Tibial nerve (tissue), 4 donors: Measurements from ENCODE around the gene PRKAB1.

ENCODE experiments used
- EP300 ChIP-seq, 2 donors: sonication (generic); formaldehyde crosslinking; IDR thresholded peaks; one replicate each; pipeline ENCODE4 v1.6.1; 2017; ENCODE audit warnings: antibody characterized with exemption in 2 of 2, mild to moderate bottlenecking in 1 of 2
- POLR2A ChIP-seq, 2 donors: fragments of 450-650 bp; IDR thresholded peaks; one replicate each; pipeline ENCODE4 v1.6.1; 2017; ENCODE audit warnings: antibody characterized with exemption in 2 of 2, mild to moderate bottlenecking in 2 of 2, moderate library complexity in 2 of 2
- TF ChIP-seq, protein P1 (sequence below), 5 experiments: fragments of 200-600 bp in 3 of 5; fragments of 450-650 bp in 2 of 5; sonication (generic) in 3 of 5; IDR thresholded peaks; one replicate each; pipeline ENCODE4 v1.5.1; 2016 to 2019; ENCODE audit warnings: antibody characterized with exemption in 5 of 5, mild to moderate bottlenecking in 3 of 5, moderate library complexity in 2 of 5

DNA sequence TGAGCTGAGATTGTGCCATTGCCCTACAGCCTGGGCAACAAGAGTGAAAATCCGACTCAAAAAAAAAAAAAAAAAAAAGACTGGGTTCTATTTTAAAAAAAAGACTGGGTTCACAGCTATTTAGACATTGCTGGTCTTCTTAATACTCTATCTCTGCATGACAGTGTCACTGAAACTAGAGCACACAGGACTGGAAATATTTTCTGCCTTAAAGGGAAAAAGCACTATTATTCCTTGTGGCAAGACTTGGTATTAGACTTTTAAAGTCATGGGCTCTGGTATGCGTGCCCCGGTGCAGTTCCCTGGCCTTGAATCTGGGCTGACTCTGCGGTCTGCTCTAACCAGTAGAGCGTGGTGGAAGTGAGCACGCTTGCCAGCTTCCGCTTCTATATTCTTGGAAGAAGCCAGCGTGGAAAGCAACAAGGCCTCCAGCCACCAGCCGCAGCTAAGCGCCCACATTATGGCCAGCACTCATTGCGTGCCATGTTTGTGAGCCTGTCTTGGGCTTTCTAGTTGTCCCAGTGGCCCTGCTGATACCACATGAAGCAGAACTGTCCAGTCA, 31.3 kb downstream of the PRKAB1 start:
- TF ChIP-seq, protein P1, sequence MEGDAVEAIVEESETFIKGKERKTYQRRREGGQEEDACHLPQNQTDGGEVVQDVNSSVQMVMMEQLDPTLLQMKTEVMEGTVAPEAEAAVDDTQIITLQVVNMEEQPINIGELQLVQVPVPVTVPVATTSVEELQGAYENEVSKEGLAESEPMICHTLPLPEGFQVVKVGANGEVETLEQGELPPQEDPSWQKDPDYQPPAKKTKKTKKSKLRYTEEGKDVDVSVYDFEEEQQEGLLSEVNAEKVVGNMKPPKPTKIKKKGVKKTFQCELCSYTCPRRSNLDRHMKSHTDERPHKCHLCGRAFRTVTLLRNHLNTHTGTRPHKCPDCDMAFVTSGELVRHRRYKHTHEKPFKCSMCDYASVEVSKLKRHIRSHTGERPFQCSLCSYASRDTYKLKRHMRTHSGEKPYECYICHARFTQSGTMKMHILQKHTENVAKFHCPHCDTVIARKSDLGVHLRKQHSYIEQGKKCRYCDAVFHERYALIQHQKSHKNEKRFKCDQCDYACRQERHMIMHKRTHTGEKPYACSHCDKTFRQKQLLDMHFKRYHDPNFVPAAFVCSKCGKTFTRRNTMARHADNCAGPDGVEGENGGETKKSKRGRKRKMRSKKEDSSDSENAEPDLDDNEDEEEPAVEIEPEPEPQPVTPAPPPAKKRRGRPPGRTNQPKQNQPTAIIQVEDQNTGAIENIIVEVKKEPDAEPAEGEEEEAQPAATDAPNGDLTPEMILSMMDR (IDR thresholded peaks at IDR 0.05), result no peak
- TF ChIP-seq POLR2A (IDR thresholded peaks at IDR 0.05) (no peak), EP300 (IDR thresholded peaks at IDR 0.05) (no peak)
